T-helper 2 cell (primary cell): Measurements from ENCODE around the gene SHANK1.
A peak's percentile ranks its signal among the peaks of the same experiment; 100 is the strongest.

Experiments
- DNase-seq, 5 experiments: peaks; one replicate each; pipeline versions ENCODE4 v3.0.0 to v3.0.0-alpha.2; 2012 to 2022

The SHANK1 gene

GRCh38 chr19:50658441-50659317 lies 60.9 kb downstream of the SHANK1 start:
- DNase-seq, result peak in 3 of 5 experiments; percentile 22 to 72 (median 33)

DNA sequence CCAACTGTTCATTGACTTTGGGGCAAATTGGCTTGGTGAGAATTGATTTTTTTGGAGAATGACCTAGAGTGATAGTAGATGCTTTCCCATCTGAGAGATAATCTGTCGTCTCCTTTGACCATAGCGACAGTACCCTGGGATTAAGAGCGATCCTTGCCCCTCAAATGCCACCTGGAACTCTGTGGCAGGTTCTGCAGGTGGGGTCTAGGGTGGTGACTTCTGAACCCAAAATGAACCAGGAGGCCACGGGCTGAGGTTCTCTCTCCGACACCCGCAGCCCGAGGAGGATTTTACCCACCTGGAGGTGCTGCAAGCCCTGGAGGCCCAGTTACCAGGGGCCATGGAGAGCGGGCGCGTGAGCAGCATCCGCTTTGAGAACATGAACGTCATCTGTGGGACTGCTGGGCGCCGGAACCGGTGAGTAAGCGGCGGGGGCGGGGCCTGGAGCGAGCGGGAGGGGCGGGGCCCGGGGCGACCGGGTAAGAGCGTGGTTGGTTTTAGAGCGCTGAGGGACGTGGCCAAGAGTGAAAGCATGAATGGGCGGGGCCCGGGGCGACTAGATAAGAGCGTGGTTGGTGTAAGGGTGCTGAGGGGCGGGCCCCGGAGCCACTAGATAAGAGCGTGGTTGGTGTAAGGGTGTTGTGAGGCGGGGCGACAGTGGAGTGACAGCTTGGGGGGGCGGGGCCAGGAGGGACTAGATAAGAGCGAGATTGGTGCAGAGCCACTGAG lies 61.7 kb downstream of the SHANK1 start:
- peak in 4 of 5 experiments; percentile 24 to 90 (median 72) for DNase-seq

DNA sequence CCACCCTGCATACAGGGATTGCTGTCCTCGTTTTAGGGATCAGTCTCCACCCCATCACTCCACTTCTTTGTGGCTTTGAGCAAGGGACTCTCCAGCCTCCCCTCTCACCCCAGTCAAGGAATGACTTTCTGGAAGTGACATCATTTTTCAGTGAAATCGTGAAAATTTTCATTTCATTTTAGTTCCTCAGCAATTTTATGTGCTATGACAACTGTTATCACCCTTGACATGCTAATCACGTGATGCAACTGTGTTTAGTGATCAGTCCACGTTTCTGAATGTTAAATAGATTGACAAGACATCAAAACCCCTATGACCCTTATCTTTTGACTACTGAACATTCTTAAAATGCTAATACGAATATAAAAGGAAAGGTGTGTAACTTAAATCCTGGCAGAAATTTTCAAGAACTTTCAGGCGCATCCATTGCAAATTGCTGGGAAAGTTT lies 62.4 kb downstream of the SHANK1 start:
- DNase-seq, result no peak

DNA sequence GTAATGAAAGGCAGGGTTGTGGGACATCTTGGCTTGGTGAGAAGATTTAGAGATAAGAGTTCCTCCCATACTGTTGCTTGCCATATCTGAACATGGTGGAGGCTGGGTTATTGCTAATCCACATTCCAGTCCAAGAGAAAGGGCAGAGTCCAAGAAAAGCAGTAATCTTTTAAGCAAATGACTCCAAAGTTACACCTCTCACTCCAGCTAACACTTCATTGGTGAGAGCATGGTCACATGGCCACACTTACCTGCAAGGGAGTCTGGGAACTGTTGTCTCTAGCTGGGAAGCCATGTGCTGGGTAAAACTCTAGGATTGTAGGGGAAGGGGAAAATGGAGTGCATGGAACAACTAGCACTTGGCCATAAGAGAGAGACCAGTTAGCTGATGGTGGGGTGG lies 64.7 kb downstream of the SHANK1 start:
- no peak for DNase-seq

- DNase-seq, result no peak
Observed at GRCh38 chr19:50652722-50653121, 66.9 kb downstream of the SHANK1 start.

DNA sequence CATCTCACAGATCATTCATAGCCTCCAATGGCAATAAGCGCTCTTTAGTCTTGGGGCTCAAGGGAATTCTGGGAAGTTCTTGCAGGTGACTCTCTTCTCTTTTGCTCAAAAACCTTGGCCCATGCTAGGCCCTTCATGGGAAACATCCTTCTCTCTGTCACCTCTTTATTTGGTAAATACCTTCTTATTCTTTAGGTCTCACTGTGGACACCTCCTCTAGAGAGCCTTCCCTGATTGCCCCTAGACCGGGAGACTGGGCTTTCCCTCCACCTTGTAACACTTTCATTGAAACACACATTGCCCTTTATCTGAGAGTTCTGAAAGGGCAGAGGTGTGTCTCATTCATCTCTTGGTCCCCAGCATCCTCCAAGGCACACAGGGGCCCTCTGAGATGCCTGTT lies 68.4 kb downstream of the SHANK1 start:
- no peak for DNase-seq

DNA sequence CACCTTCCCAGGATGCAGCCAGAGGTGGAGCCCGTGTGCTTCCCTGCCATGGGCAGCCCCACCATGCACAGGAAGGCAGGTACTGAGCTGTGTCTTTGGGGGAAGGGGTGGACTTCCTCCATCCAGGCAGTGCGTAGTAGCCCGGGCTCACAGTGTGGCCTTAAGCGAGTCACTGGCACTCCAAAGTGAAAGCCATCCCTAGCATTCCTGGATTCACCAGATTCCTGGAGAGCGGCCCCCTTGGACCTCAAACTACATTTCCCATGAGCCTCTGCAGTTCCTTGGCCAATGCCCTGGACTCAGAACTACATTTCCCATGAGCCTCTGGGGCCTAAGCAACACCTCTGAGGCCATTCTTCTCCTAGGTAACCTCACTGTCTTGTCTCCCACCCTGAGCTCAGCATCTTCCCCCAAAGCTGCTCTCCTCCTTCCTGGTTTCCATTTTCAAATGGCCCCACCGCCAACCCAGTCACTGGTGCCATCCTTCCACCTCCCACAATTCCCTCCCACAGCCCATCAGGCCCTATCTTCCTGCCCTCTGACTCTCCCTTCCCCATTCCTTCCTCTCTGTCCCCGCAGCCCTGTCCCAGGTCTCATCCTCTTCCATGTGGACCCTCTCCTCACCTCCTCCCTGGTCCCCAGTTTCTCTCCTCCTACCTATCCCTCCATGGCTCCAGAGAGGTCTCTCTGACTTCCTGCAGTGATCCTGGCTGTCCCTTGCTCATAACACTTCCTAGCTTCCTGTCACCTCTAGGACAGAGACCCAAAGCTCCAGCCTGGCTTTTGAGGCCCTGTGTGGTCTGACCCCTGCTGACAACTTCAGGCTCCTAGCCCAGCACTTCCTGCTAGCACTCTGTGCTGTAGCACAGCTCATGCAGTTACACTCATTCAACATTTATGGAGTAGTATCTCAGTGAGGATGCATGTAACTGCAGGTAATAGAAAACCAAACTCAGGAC lies 69.9 kb downstream of the SHANK1 start, which contains the start of gene C19orf81:
Gene C19orf81 (plus strand): TSS at position 13 of the 959 bp plus-strand sequence. CDS start 0 bp downstream, at position 13.
- no peak for DNase-seq

- no peak for DNase-seq
Observed at GRCh38 chr19:50648659-50649058, 70.9 kb downstream of the SHANK1 start.

- no peak for DNase-seq
Observed at GRCh38 chr19:50647879-50648615, 71.6 kb downstream of the SHANK1 start.

- no peak for DNase-seq
Observed at GRCh38 chr19:50646074-50646807, 73.4 kb downstream of the SHANK1 start.

GRCh38 chr19:50645107-50645506 lies 74.5 kb downstream of the SHANK1 start:
- no peak for DNase-seq

- DNase-seq, result no peak
Observed at GRCh38 chr19:50644315-50644915, 75.2 kb downstream of the SHANK1 start.

DNA sequence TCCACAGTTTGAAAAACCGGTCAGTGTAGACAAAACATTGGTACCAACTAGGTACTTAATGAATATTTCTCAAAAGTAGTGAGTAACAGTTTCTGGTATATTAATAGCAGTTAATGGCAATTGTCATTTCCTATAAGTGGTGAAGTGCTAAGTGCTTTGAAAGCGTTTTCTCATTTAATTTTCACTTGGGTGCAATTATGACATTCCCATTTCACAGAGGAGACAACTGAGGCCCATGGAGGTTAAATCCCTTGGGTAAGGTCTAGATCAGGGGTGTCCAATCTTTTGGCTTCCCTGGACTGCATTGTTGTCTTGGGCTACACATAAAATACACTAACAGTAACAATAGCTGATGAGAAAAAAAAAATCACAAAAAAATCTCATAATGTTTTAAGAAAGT lies 79.2 kb downstream of the SHANK1 start:
- no peak for DNase-seq

DNA sequence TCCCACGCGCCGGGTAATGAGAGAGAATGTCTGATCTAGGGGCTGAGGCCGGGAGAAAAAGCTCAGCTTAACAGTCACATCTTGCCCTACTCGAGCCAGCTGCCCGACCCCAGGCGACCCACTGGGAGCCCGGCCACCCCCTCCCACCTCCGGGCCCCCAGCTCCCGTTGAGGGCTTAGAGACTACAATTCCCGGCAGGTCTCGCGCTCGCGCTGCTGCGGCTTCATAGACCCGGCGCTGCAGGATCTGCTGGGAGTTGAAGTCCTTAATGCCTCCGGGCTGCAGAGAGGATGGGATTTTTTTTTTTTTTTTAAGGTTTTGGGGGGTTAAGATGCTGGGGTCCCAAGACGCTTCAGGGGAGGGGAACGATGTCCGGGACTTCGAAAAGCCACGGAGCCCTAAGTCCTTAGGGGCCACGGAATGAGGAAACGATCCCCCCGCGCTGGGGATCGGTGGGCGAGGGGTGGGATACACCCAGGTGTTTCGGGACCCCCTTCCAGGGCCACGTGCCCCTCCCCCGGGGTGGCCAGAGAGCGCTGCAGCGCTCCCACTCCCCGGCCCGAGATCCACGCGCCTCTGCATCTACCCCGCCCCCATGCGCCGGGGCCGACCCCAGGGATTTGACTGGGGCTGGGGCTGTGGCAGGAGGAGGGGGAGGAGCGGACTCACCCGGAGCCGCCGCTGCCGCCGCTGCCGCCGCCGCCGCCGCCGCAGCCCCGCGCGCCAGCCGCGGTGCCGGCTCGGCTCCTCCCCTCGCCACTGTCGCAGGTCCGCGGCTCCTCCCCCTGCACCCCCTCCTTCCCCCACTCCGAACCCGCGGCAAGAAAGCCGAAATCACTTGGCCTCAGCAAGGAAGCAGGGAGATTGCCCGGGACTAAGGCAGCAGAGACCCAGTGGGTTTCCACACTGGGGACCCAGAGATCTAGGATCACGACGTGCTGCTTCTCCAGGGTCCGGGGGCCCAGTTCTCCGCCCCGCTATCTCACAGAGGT lies 80.2 kb downstream of the SHANK1 start, which contains the start of gene SYT3:
Gene SYT3 (minus strand): TSS at position 761 of the 992 bp plus-strand sequence. CDS start 2,470 bp downstream, outside the sequence.
- peak in 2 of 5 experiments; percentile 16 for DNase-seq

DNA sequence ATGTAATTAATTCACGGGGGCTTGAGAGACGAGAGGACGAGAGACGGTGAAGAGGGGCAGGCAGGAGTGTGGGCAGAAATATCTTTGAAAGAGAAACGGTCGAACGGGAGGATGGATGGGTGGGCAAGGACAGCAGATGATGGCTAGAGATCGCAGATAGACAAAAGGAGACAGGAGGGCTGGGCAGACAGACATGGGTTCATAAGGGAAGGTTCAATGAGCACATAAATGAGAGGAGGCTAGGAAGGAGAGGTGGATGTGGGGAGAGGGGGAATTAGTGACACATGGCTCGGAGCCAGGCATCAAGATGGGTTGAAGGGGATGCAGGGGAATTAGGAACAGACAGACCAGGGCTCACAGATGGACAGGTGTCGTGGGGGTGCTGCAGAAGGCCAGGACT lies 81.0 kb downstream of the SHANK1 start:
- no peak for DNase-seq

DNA sequence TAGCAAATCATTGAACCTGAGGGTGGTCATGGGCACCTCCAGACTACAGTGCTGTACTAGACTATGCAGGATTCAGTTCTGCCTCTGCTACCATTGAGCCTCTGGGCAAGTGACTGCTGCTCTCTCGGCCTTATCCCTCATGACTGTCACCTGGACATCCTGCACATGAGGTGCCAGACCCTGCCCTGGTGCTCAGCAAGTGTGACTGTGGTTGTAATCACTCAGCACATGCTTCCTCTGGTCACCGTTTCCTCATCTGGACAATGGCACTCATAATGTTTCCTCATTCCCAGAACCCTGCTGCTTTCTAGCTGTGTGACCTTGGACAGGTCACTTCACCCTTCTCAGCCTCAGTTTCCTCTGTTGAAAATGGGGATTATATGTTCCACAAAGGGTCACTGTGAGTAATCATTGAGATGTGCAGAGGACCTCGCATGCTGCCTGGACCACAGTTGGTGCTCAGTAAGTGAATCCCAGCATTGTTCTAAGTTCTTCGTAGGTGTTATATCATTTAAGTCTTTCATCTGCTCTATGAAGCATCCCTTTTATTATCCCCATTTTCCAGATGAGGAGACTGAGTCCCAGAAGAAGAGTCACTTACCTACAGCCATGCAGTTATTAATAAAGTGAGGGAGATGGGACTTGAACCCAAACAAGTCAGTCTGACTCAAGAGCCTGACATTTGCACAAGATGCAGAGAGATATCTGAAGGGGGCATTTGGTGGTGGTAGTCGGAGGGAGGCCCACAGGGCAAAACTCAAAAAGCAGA lies 83.1 kb downstream of the SHANK1 start:
- DNase-seq, result no peak

DNA sequence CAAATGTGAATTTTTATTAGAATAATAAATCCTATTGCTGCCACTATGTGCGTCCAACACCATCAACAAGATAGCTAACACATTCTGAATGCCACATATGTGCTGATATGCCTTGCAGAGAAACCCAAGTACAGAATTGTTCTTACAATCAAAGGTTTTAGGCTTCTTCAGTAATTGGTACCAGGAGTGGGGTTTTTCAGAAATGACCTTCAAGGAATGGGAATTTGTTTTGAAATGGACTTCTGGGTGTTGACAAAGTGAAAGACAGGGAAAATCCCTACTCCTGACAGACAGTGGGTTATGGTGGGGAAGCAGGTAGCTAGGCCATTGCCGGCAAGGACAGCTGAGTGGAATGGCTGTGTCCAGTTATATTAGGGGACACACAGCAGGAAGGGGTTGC lies 85.6 kb downstream of the SHANK1 start:
- DNase-seq, result no peak

DNA sequence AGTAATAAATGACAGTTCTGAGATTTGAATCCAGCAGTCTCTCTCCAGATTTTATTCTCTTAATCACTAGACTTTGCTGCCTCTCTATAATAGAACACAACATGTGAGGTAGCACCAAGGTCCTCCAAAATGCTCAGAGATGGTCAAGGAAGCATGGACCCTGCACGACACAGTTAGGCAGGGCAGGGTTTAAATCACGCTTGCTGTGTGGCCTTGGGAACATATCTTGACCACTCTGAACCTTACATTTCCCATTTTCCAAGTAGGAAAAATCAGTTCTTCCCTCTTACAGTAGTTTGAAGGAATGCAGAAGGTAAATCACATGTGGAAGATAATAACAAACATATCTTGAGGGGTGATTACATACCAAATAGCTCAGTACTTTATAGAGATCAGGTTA lies 86.2 kb downstream of the SHANK1 start:
- DNase-seq, result no peak
